Mucosa of rectum (tissue), 2 donors: ENCODE measurements around the gene DHRS12.
A peak's percentile ranks its signal among the peaks of the same experiment; 100 is the strongest.

Source experiments
- H3K27ac ChIP-seq, 2 donors: one replicate each; pipeline ENCODE4 v1.7.0; 2013; ENCODE audit warnings: inconsistent platforms in 2 of 2, low read depth in 2 of 2, low read length in 2 of 2
- H3K27me3 ChIP-seq, 2 donors: one replicate each; pipeline ENCODE4 v1.7.0; 2013; ENCODE audit warnings: low read length in 2 of 2; ENCODE audit not compliant: control insufficient read depth in 2 of 2, insufficient read depth in 2 of 2
- H3K36me3 ChIP-seq, 2 donors: one replicate each; pipeline ENCODE4 v1.7.0; 2013; ENCODE audit warnings: low read length in 2 of 2; ENCODE audit not compliant: control insufficient read depth in 2 of 2, insufficient read depth in 2 of 2
- H3K4me1 ChIP-seq, 2 donors: one replicate each; pipeline ENCODE4 v1.7.0; 2013; ENCODE audit warnings: low read length in 2 of 2, mild to moderate bottlenecking in 1 of 2; ENCODE audit not compliant: control insufficient read depth in 2 of 2, insufficient read depth in 2 of 2
- H3K4me3 ChIP-seq, 2 donors: one replicate each; pipeline ENCODE4 v1.7.0; 2013; ENCODE audit warnings: low read length in 2 of 2
- H3K9ac ChIP-seq, 2 donors: one replicate each; pipeline ENCODE4 v1.7.0; 2013; ENCODE audit warnings: low read length in 2 of 2, low read depth in 1 of 2, mild to moderate bottlenecking in 1 of 2
- H3K9me3 ChIP-seq, 2 donors: one replicate each; pipeline ENCODE4 v1.7.0; 2013; ENCODE audit warnings: low read length in 2 of 2; ENCODE audit not compliant: control insufficient read depth in 2 of 2
- donor health status: healthy.
- donor health status: Normal muscosa, but diverticular disease.

Gene DHRS12

GRCh38 chr13:51742031-51742430 is 61.9 kb downstream of the DHRS12 start:
- no peaks in the 10 kb centered on the region for H3K9me3 ChIP-seq
- H3K4me3 ChIP-seq = no peak overlapping the region
- no peak overlapping the region for H3K9ac ChIP-seq
- no peaks in the 10 kb centered on the region for H3K27me3 ChIP-seq
- no peaks in the 10 kb centered on the region for H3K4me1 ChIP-seq
- no peaks in the 10 kb centered on the region for H3K36me3 ChIP-seq
- H3K27ac ChIP-seq = no peak overlapping the region

GRCh38 chr13:51740698-51741097 is 63.3 kb downstream of the DHRS12 start:
- H3K27ac ChIP-seq = no peak overlapping the region

GRCh38 chr13:51739027-51739764 is 64.8 kb downstream of the DHRS12 start:
- Histone ChIP-seq H3K9ac (no peak overlapping the region), H3K27me3 (no peaks in the 10 kb centered on the region), H3K27ac (peak overlapping the region in 1 of 2 donors; percentile 23), H3K4me3 (no peak overlapping the region), H3K36me3 (no peaks in the 10 kb centered on the region), H3K4me1 (no peaks in the 10 kb centered on the region), H3K9me3 (no peaks in the 10 kb centered on the region)

More at GRCh38 chr13:51740698-51741097, 63.3 kb downstream of the DHRS12 start:
- Histone ChIP-seq H3K4me3 (no peak overlapping the region), H3K36me3 (no peaks in the 10 kb centered on the region), H3K27me3 (no peaks in the 10 kb centered on the region), H3K9me3 (no peaks in the 10 kb centered on the region), H3K9ac (no peak overlapping the region), H3K4me1 (no peaks in the 10 kb centered on the region)

- Histone ChIP-seq H3K27ac (no peak overlapping the region), H3K27me3 (no peaks in the 10 kb centered on the region), H3K36me3 (no peaks in the 10 kb centered on the region), H3K9ac (no peak overlapping the region), H3K4me3 (no peak overlapping the region), H3K4me1 (no peaks in the 10 kb centered on the region), H3K9me3 (no peaks in the 10 kb centered on the region)
These were observed 65.6 kb downstream of the DHRS12 start for GRCh38 chr13:51738226-51738905.

- no peak overlapping the region for H3K4me3 ChIP-seq
These were observed 66.4 kb downstream of the DHRS12 start for GRCh38 chr13:51737609-51738008.

GRCh38 chr13:51734786-51735185 is 69.2 kb downstream of the DHRS12 start:
- Histone ChIP-seq H3K4me1 (no peaks in the 10 kb centered on the region), H3K27ac (no peak overlapping the region), H3K9me3 (no peaks in the 10 kb centered on the region), H3K27me3 (no peaks in the 10 kb centered on the region), H3K9ac (no peak overlapping the region), H3K36me3 (no peaks in the 10 kb centered on the region), H3K4me3 (no peak overlapping the region)

More at GRCh38 chr13:51737609-51738008, 66.4 kb downstream of the DHRS12 start:
- no peaks in the 10 kb centered on the region for H3K36me3 ChIP-seq
- H3K27ac ChIP-seq = no peak overlapping the region
- H3K9me3 ChIP-seq = no peaks in the 10 kb centered on the region
- no peaks in the 10 kb centered on the region for H3K27me3 ChIP-seq
- H3K4me1 ChIP-seq = no peaks in the 10 kb centered on the region
- no peak overlapping the region for H3K9ac ChIP-seq

GRCh38 chr13:51733374-51734298 is 70.3 kb downstream of the DHRS12 start:
- Histone ChIP-seq H3K27me3 (no peaks in the 10 kb centered on the region), H3K9me3 (no peaks in the 10 kb centered on the region), H3K27ac (no peak overlapping the region), H3K4me3 (no peak overlapping the region), H3K4me1 (no peaks in the 10 kb centered on the region), H3K36me3 (no peaks in the 10 kb centered on the region), H3K9ac (no peak overlapping the region)

GRCh38 chr13:51731759-51732158 is 72.2 kb downstream of the DHRS12 start:
- Histone ChIP-seq H3K27me3 (no peaks in the 10 kb centered on the region), H3K27ac (no peak overlapping the region), H3K4me1 (no peaks in the 10 kb centered on the region), H3K9ac (no peak overlapping the region), H3K9me3 (no peaks in the 10 kb centered on the region), H3K36me3 (no peaks in the 10 kb centered on the region), H3K4me3 (no peak overlapping the region)

- Histone ChIP-seq H3K27ac (peak overlapping the region in 1 of 2 donors; percentile 35), H3K4me3 (no peak overlapping the region), H3K36me3 (no peaks in the 10 kb centered on the region), H3K4me1 (no peaks in the 10 kb centered on the region), H3K9ac (no peak overlapping the region), H3K27me3 (no peaks in the 10 kb centered on the region), H3K9me3 (no peaks in the 10 kb centered on the region)
These were observed 73.0 kb downstream of the DHRS12 start for GRCh38 chr13:51730927-51731326.
